Glomerular endothelial cell (primary cell): ENCODE results near the gene ETFA. TPM values are rescaled to one million over a fixed set of nuclear protein-coding genes. Genes with fewer than 3 reads are reported as not detected.

ENCODE experiments used
- DNase-seq: peaks from one replicate; pipeline ENCODE4 v3.0.0-alpha.2; 2011; ENCODE audit warnings: low read depth, low spot score; ENCODE audit errors: extremely low read depth
- total RNA-seq: library from RNA; depleted of rRNA; stranded (reverse); fragments of >200 nt; gene quantifications from 2 replicates; pipeline ENCODE4 v1.2.3, GENCODE V29; 2015

The ETFA gene
- total RNA-seq, 1 donor from 2014 or later, result 64.1 TPM

- DNase-seq, result no peak
Observed at GRCh38 chr15:76340803-76341365, 29.6 kb upstream of the ETFA start.

GRCh38 chr15:76340198-76340802, 29.0 kb upstream of the ETFA start:
- no peak for DNase-seq

GRCh38 chr15:76339305-76340197, 28.3 kb upstream of the ETFA start:
- DNase-seq, result no peak

- DNase-seq, result no peak
Observed at GRCh38 chr15:76338486-76339304, 27.4 kb upstream of the ETFA start.

- DNase-seq, result no peak
Observed at GRCh38 chr15:76337696-76338485, 26.6 kb upstream of the ETFA start.

GRCh38 chr15:76337059-76337695, 25.9 kb upstream of the ETFA start:
- DNase-seq, result no peak

- DNase-seq, result no peak
Observed at GRCh38 chr15:76336254-76337058, 25.2 kb upstream of the ETFA start, which contains the start of gene ISL2. Gene ISL2 (plus strand): TSS chr15:76336773. CDS start chr15:76336884, 111 bp downstream.

GRCh38 chr15:76335307-76336253, 24.3 kb upstream of the ETFA start:
- no peak for DNase-seq

GRCh38 chr15:76334438-76335306, 23.4 kb upstream of the ETFA start:
- DNase-seq, result no peak

- no peak for DNase-seq
Observed at GRCh38 chr15:76333720-76334437, 22.6 kb upstream of the ETFA start.

- no peak for DNase-seq
Observed at GRCh38 chr15:76333309-76333708, 22.0 kb upstream of the ETFA start.

- DNase-seq, result no peak
Observed at GRCh38 chr15:76332796-76333195, 21.5 kb upstream of the ETFA start.

- no peak for DNase-seq
Observed at GRCh38 chr15:76330080-76330680, 18.9 kb upstream of the ETFA start.

GRCh38 chr15:76328958-76329357, 17.7 kb upstream of the ETFA start:
- no peak for DNase-seq

- DNase-seq, result no peak
Observed at GRCh38 chr15:76328106-76328696, 16.9 kb upstream of the ETFA start.
